ENCODE results near the gene BID. TPM values are rescaled to one million over a fixed set of nuclear protein-coding genes. Genes with fewer than 3 reads are reported as not detected.

BID gene
- total and polyA plus RNA-seq, 2 donors from 2014 or later = 10.6 to 12.5 TPM

- Histone ChIP-seq H3K27ac (ENCODE audit: low read depth in 2 of 2, low read length in 2 of 2) (peak overlapping the region; percentile 44 to 45), H3K36me3 (ENCODE audit: control insufficient read depth in 2 of 3, insufficient read depth in 3 of 3, low read length in 3 of 3) (peaks cover 0 to 18% (median 7%) of the 10 kb centered on the region in 3 donors), H3K9me3 (ENCODE audit: control insufficient read depth in 2 of 3, insufficient read depth in 1 of 3, low read length in 3 of 3) (no peaks in the 10 kb centered on the region), H3K4me1 (ENCODE audit: control insufficient read depth in 2 of 3, insufficient read depth in 2 of 3, low read depth in 1 of 3, low read length in 3 of 3) (peaks cover 3 to 16% (median 14%) of the 10 kb centered on the region in 3 donors), H3K4me3 (ENCODE audit: low read length in 3 of 3) (no peak overlapping the region), H3K27me3 (ENCODE audit: control insufficient read depth, insufficient read depth, low read length) (no peaks in the 10 kb centered on the region), H3K9ac (ENCODE audit: low read length in 3 of 3) (no peak overlapping the region)
- TF ChIP-seq, protein P1, sequence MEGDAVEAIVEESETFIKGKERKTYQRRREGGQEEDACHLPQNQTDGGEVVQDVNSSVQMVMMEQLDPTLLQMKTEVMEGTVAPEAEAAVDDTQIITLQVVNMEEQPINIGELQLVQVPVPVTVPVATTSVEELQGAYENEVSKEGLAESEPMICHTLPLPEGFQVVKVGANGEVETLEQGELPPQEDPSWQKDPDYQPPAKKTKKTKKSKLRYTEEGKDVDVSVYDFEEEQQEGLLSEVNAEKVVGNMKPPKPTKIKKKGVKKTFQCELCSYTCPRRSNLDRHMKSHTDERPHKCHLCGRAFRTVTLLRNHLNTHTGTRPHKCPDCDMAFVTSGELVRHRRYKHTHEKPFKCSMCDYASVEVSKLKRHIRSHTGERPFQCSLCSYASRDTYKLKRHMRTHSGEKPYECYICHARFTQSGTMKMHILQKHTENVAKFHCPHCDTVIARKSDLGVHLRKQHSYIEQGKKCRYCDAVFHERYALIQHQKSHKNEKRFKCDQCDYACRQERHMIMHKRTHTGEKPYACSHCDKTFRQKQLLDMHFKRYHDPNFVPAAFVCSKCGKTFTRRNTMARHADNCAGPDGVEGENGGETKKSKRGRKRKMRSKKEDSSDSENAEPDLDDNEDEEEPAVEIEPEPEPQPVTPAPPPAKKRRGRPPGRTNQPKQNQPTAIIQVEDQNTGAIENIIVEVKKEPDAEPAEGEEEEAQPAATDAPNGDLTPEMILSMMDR (IDR thresholded peaks at IDR 0.05; ENCODE audit: borderline replicate concordance, extremely low read depth, insufficient read depth) = no peak
- DNase-seq (no peak), FAIRE-seq (no peak)
- intact Hi-C loops (cut with DNase I) = no loop called here
Measured at GRCh38 chr22:17807086-17807485, 32.8 kb upstream of the BID start.

- Histone ChIP-seq H3K9me3 (ENCODE audit: control insufficient read depth in 2 of 3, insufficient read depth in 1 of 3, low read length in 3 of 3) (no peaks in the 10 kb centered on the region), H3K27me3 (ENCODE audit: control insufficient read depth, insufficient read depth, low read length) (no peaks in the 10 kb centered on the region), H3K4me1 (ENCODE audit: control insufficient read depth in 2 of 3, insufficient read depth in 2 of 3, low read depth in 1 of 3, low read length in 3 of 3) (peaks cover 3 to 16% (median 14%) of the 10 kb centered on the region in 3 donors), H3K36me3 (ENCODE audit: control insufficient read depth in 2 of 3, insufficient read depth in 3 of 3, low read length in 3 of 3) (peaks cover 0 to 12% (median 4%) of the 10 kb centered on the region in 3 donors), H3K4me3 (ENCODE audit: low read length in 3 of 3) (no peak overlapping the region), H3K9ac (ENCODE audit: low read length in 3 of 3) (no peak overlapping the region), H3K27ac (ENCODE audit: low read depth in 2 of 2, low read length in 2 of 2) (peak overlapping the region in 1 of 2 donors; percentile 44)
- FAIRE-seq = peak; percentile 82
- intact Hi-C loops (cut with DNase I) = no loop called here
- no peak for DNase-seq
- TF ChIP-seq, protein P1 (IDR thresholded peaks at IDR 0.05; ENCODE audit: borderline replicate concordance, extremely low read depth, insufficient read depth) = no peak
Measured at GRCh38 chr22:17806437-17806836, 32.2 kb upstream of the BID start.

- intact Hi-C loops (cut with DNase I) = no loop called here
- H3K27me3 ChIP-seq (ENCODE audit: control insufficient read depth, insufficient read depth, low read length) = no peaks in the 10 kb centered on the region
- H3K27ac ChIP-seq (ENCODE audit: low read depth in 2 of 2, low read length in 2 of 2) = no peak overlapping the region
- H3K36me3 ChIP-seq (ENCODE audit: control insufficient read depth in 2 of 3, insufficient read depth in 3 of 3, low read length in 3 of 3) = peaks cover 0 to 11% (median 4%) of the 10 kb centered on the region in 3 donors
- TF ChIP-seq, protein P1 (IDR thresholded peaks at IDR 0.05; ENCODE audit: borderline replicate concordance, extremely low read depth, insufficient read depth) = no peak
- DNase-seq = no peak
- no peak overlapping the region for H3K4me3 ChIP-seq (ENCODE audit: low read length in 3 of 3)
- H3K9ac ChIP-seq (ENCODE audit: low read length in 3 of 3) = no peak overlapping the region
- H3K4me1 ChIP-seq (ENCODE audit: control insufficient read depth in 2 of 3, insufficient read depth in 2 of 3, low read depth in 1 of 3, low read length in 3 of 3) = peaks cover 3 to 14% (median 14%) of the 10 kb centered on the region in 3 donors
- FAIRE-seq = no peak
- no peaks in the 10 kb centered on the region for H3K9me3 ChIP-seq (ENCODE audit: control insufficient read depth in 2 of 3, insufficient read depth in 1 of 3, low read length in 3 of 3)
Measured at GRCh38 chr22:17804331-17805080, 30.2 kb upstream of the BID start.
